HepG2 (cell line): Measurements from ENCODE around the gene KLHL36. TPM values are rescaled to one million over a fixed set of nuclear protein-coding genes. Genes with fewer than 3 reads are reported as not detected.

Source experiments
- KDM2A ChIP-seq: sonication (generic); formaldehyde crosslinking; IDR thresholded peaks from 2 replicates; pipeline ENCODE4 v1.4.0; 2020; ENCODE audit warnings: low read depth, missing genetic modification reagents, borderline replicate concordance
- KLF12 ChIP-seq: sonication (generic); formaldehyde crosslinking; IDR thresholded peaks from 2 replicates; pipeline ENCODE4 v1.4.0; 2020; ENCODE audit warnings: missing genetic modification reagents, borderline replicate concordance
- PPARG ChIP-seq: conservative IDR thresholded peaks from 2 replicates; pipeline ENCODE4 v1.6.1; 2016; ENCODE audit warnings: missing biosample characterization, missing genetic modification reagents
- SMC3 ChIP-seq: IDR thresholded peaks from 2 replicates; pipeline ENCODE4 v1.6.1; 2011; ENCODE audit warnings: low read length, improper control_type of control experiment
- ZFP37 ChIP-seq: sonication (generic); formaldehyde crosslinking; IDR thresholded peaks from 2 replicates; pipeline ENCODE4 v1.4.0; 2020; ENCODE audit warnings: missing genetic modification reagents, borderline replicate concordance
- ZNF546 ChIP-seq: sonication (generic); formaldehyde crosslinking; conservative IDR thresholded peaks from 2 replicates; pipeline ENCODE4 v1.8.1; 2023; ENCODE audit warnings: mild to moderate bottlenecking, missing genetic modification reagents
- ZNF598 ChIP-seq: sonication (generic); formaldehyde crosslinking; IDR thresholded peaks from 2 replicates; pipeline ENCODE4 v1.5.1; 2020; ENCODE audit warnings: mild to moderate bottlenecking, missing genetic modification reagents, borderline replicate concordance
- polyA plus RNA-seq, 8 experiments: library from polyadenylated mRNA; depleted of rRNA in 3 of 8; stranded (reverse) in 7 of 8; unstranded in 1 of 8; fragments of >200 nt; fragmentation: Illumina TruSeq in 4 of 8; extraction: Trizol in 4 of 8; gene quantifications; 2 replicates each; pipeline versions ENCODE4 v1.2.1 to v1.2.3, GENCODE V29; 2011 to 2016; ENCODE audit warnings: low read depth in 4 of 8, missing spikeins in 1 of 8, mixed read lengths in 1 of 8; ENCODE audit not compliant: insufficient read depth in 1 of 8
- total RNA-seq, 5 experiments: library from RNA; depleted of rRNA; stranded (reverse); fragments of >200 nt; fragmentation: Illumina TruSeq; extraction: Trizol; gene quantifications; 2 replicates each; pipeline ENCODE4 v1.2.3, GENCODE V29; 2016; ENCODE audit warnings: low read depth in 1 of 5
- TF ChIP-seq, protein P1 (sequence below): sonication (generic); formaldehyde crosslinking; IDR thresholded peaks from 2 replicates; pipeline ENCODE4; 2020; ENCODE audit warnings: missing genetic modification reagents, mild to moderate bottlenecking, borderline replicate concordance
- TF ChIP-seq, protein P2 (sequence below): sonication (generic); formaldehyde crosslinking; IDR thresholded peaks from 2 replicates; pipeline ENCODE4 v1.4.0; 2020; ENCODE audit warnings: missing genetic modification reagents, low read depth, mild to moderate bottlenecking, borderline replicate concordance
- TF ChIP-seq, protein P3 (sequence below): sonication (generic); formaldehyde crosslinking; IDR thresholded peaks from 2 replicates; pipeline ENCODE4 v1.5.1; 2020; ENCODE audit warnings: mild to moderate bottlenecking, missing genetic modification reagents, moderate library complexity
- TF ChIP-seq, protein P4 (sequence below): sonication (generic); formaldehyde crosslinking; IDR thresholded peaks from 2 replicates; pipeline ENCODE4 v1.5.0; 2020; ENCODE audit warnings: mild to moderate bottlenecking, missing genetic modification reagents, borderline replicate concordance

Gene KLHL36
- total and polyA plus RNA-seq, 2 of the 13 experiments (the other 11 are each of a cell fraction or from before 2014, with no cell fraction given) = 24.3 to 26.0 TPM

DNA sequence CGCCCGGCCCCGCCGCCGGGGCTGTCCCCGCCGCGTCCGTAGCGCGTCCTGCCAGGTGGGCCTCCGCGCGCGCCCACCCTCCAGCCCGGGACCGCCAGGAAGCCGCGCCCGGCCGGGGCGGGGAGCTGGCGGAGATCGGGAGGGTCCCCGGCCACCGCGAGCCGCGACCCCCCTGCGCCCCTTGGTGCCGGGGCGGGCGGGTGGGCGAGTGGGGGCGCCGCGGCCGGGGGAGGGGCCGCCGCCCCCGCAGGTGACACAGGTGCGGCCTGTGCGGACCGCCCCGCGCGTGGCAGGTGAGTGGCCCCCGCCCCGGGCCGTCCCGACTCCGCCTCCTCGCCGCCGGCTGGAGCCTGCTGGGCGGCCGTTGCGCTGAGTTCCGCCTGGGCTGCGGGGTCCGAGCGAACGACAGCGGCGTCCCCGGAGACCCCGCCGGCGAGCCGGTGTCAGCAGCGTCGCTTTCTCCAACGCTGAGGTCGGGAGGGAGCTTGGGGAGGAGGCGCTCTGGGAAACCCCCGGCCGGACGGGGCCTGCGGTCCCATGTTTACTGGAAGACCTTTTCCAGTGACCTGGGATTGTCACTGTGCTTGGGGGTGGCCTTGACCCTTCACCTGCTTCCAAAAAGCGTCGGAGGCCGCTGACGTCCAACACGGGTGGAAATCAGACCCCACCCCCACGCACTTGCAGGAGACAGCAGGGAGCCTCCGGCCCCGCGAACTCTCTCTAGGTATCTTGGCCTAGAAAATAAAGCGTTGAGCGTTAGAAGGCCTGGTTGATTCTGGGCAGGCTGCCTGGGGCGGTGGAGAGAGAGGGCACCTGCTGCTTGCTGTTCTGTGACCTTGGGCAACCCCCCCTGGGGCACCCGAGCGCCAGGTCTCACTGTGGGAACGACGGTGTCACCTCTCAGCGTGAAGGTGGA lies 542 bp downstream of the KLHL36 start (continued):
- TF ChIP-seq, protein P1, sequence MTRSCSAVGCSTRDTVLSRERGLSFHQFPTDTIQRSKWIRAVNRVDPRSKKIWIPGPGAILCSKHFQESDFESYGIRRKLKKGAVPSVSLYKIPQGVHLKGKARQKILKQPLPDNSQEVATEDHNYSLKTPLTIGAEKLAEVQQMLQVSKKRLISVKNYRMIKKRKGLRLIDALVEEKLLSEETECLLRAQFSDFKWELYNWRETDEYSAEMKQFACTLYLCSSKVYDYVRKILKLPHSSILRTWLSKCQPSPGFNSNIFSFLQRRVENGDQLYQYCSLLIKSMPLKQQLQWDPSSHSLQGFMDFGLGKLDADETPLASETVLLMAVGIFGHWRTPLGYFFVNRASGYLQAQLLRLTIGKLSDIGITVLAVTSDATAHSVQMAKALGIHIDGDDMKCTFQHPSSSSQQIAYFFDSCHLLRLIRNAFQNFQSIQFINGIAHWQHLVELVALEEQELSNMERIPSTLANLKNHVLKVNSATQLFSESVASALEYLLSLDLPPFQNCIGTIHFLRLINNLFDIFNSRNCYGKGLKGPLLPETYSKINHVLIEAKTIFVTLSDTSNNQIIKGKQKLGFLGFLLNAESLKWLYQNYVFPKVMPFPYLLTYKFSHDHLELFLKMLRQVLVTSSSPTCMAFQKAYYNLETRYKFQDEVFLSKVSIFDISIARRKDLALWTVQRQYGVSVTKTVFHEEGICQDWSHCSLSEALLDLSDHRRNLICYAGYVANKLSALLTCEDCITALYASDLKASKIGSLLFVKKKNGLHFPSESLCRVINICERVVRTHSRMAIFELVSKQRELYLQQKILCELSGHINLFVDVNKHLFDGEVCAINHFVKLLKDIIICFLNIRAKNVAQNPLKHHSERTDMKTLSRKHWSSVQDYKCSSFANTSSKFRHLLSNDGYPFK = 0 out of 2 replicates have a peak, but pooled peaks have one; percentile 49
- TF ChIP-seq ZNF598 (CRISPR knock-in tag) (peak; percentile 44; the same call in 1 of the 2 replicates), KDM2A (peak; percentile 58; the same call in 1 of the 2 replicates), ZFP37 (CRISPR knock-in tag) (no peak), SMC3 (no peak), PPARG (CRISPR knock-in tag) (peak; percentile 88), KLF12 (CRISPR knock-in tag) (peak; percentile 26; the same call in 1 of the 2 replicates), ZNF546 (no peak)
- TF ChIP-seq, protein P2, sequence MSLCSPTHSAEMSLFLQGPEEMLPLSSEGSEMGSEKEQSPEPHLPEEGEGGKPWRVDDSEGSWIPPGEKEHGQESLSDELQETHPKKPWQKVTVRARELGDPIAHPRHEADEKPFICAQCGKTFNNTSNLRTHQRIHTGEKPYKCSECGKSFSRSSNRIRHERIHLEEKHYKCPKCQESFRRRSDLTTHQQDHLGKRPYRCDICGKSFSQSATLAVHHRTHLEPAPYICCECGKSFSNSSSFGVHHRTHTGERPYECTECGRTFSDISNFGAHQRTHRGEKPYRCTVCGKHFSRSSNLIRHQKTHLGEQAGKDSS (CRISPR knock-in tag) = 0 out of 2 replicates have a peak, but pooled peaks have one; percentile 52
- TF ChIP-seq, protein P3, sequence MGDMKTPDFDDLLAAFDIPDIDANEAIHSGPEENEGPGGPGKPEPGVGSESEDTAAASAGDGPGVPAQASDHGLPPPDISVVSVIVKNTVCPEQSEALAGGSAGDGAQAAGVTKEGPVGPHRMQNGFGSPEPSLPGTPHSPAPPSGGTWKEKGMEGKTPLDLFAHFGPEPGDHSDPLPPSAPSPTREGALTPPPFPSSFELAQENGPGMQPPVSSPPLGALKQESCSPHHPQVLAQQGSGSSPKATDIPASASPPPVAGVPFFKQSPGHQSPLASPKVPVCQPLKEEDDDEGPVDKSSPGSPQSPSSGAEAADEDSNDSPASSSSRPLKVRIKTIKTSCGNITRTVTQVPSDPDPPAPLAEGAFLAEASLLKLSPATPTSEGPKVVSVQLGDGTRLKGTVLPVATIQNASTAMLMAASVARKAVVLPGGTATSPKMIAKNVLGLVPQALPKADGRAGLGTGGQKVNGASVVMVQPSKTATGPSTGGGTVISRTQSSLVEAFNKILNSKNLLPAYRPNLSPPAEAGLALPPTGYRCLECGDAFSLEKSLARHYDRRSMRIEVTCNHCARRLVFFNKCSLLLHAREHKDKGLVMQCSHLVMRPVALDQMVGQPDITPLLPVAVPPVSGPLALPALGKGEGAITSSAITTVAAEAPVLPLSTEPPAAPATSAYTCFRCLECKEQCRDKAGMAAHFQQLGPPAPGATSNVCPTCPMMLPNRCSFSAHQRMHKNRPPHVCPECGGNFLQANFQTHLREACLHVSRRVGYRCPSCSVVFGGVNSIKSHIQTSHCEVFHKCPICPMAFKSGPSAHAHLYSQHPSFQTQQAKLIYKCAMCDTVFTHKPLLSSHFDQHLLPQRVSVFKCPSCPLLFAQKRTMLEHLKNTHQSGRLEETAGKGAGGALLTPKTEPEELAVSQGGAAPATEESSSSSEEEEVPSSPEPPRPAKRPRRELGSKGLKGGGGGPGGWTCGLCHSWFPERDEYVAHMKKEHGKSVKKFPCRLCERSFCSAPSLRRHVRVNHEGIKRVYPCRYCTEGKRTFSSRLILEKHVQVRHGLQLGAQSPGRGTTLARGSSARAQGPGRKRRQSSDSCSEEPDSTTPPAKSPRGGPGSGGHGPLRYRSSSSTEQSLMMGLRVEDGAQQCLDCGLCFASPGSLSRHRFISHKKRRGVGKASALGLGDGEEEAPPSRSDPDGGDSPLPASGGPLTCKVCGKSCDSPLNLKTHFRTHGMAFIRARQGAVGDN (CRISPR knock-in tag) = peak; percentile 71
- TF ChIP-seq, protein P4, sequence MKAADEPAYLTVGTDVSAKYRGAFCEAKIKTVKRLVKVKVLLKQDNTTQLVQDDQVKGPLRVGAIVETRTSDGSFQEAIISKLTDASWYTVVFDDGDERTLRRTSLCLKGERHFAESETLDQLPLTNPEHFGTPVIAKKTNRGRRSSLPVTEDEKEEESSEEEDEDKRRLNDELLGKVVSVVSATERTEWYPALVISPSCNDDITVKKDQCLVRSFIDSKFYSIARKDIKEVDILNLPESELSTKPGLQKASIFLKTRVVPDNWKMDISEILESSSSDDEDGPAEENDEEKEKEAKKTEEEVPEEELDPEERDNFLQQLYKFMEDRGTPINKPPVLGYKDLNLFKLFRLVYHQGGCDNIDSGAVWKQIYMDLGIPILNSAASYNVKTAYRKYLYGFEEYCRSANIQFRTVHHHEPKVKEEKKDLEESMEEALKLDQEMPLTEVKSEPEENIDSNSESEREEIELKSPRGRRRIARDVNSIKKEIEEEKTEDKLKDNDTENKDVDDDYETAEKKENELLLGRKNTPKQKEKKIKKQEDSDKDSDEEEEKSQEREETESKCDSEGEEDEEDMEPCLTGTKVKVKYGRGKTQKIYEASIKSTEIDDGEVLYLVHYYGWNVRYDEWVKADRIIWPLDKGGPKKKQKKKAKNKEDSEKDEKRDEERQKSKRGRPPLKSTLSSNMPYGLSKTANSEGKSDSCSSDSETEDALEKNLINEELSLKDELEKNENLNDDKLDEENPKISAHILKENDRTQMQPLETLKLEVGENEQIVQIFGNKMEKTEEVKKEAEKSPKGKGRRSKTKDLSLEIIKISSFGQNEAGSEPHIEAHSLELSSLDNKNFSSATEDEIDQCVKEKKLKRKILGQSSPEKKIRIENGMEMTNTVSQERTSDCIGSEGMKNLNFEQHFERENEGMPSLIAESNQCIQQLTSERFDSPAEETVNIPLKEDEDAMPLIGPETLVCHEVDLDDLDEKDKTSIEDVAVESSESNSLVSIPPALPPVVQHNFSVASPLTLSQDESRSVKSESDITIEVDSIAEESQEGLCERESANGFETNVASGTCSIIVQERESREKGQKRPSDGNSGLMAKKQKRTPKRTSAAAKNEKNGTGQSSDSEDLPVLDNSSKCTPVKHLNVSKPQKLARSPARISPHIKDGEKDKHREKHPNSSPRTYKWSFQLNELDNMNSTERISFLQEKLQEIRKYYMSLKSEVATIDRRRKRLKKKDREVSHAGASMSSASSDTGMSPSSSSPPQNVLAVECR (CRISPR knock-in tag) = peak; percentile 45
